Chondrocyte (in vitro differentiated cells): ENCODE results near the gene CREB3L1. TPM values are rescaled to one million over a fixed set of nuclear protein-coding genes. Genes with fewer than 3 reads are reported as not detected.
"Not testable (repeated sequence)": the region's sequence is repeated elsewhere in the genome, so short reads cannot be mapped to it uniquely, and the experiment has no call there.

Source experiments
- DNase-seq: peaks from one replicate; pipeline ENCODE4 v3.0.0; 2021; ENCODE audit warnings: mixed read lengths, low spot score
- H3K27ac Mint-ChIP-seq: one replicate; pipeline ENCODE4 v1.8.0; 2021; ENCODE audit warnings: mild to moderate bottlenecking, moderate library complexity, mixed read lengths; ENCODE audit not compliant: unreplicated experiment
- H3K27me3 Mint-ChIP-seq: 2 replicates; pipeline ENCODE4 v1.8.0; 2021; ENCODE audit warnings: low read depth, mixed read lengths
- H3K36me3 Mint-ChIP-seq: 2 replicates; pipeline ENCODE4 v1.8.0; 2021; ENCODE audit warnings: low read depth, mixed read lengths
- H3K4me1 Mint-ChIP-seq: 2 replicates; pipeline ENCODE4 v1.8.0; 2021; ENCODE audit warnings: low read depth, mild to moderate bottlenecking, mixed read lengths
- H3K4me3 Mint-ChIP-seq: one replicate; pipeline ENCODE4 v1.8.0; 2021; ENCODE audit warnings: mild to moderate bottlenecking, moderate library complexity, mixed read lengths; ENCODE audit not compliant: unreplicated experiment
- H3K9me3 Mint-ChIP-seq: 2 replicates; pipeline ENCODE4 v1.8.0; 2021; ENCODE audit warnings: low read depth, mixed read lengths
- CTCF ChIP-seq: fragments of 200-600 bp; sonication (generic); IDR thresholded peaks from 2 replicates; pipeline ENCODE4 v1.5.0; 2021; ENCODE audit warnings: antibody characterized with exemption, mild to moderate bottlenecking, moderate library complexity
- total RNA-seq: library from RNA; stranded (reverse); gene quantifications from 3 replicates; pipeline ENCODE4 v1.2.1, GENCODE V29; 2021

Gene CREB3L1
- total RNA-seq, 1 donor from 2014 or later: 192 TPM

GRCh38 chr11:46302866-46303265, 25.4 kb downstream of the CREB3L1 start:
- DNase-seq: no peak
- no peaks in the 10 kb centered on the region for H3K9me3 Mint-ChIP-seq
- H3K4me3 Mint-ChIP-seq: no peak overlapping the region
- peaks cover 22% of the 10 kb centered on the region for H3K36me3 Mint-ChIP-seq
- TF ChIP-seq CTCF: no peak
- no peaks in the 10 kb centered on the region for H3K27me3 Mint-ChIP-seq
- H3K27ac Mint-ChIP-seq: no peak overlapping the region
- peaks cover 28% of the 10 kb centered on the region for H3K4me1 Mint-ChIP-seq

GRCh38 chr11:46304036-46304435, 26.6 kb downstream of the CREB3L1 start:
- H3K9me3 Mint-ChIP-seq: not testable (repeated sequence)
- peaks cover 22% of the 10 kb centered on the region for H3K36me3 Mint-ChIP-seq

GRCh38 chr11:46304605-46305179, 27.2 kb downstream of the CREB3L1 start:
- DNase-seq: no peak
- H3K36me3 Mint-ChIP-seq: peaks cover 21% of the 10 kb centered on the region
- H3K4me3 Mint-ChIP-seq: no peak overlapping the region
- no peak for TF ChIP-seq CTCF
- peak overlapping the region; percentile 41 for H3K27ac Mint-ChIP-seq
- peaks cover 22% of the 10 kb centered on the region for H3K4me1 Mint-ChIP-seq
- H3K27me3 Mint-ChIP-seq: no peaks in the 10 kb centered on the region
- H3K9me3 Mint-ChIP-seq: no peaks in the 10 kb centered on the region

More at GRCh38 chr11:46304036-46304435, 26.6 kb downstream of the CREB3L1 start:
- not testable (repeated sequence) for H3K4me3 Mint-ChIP-seq, H3K27ac Mint-ChIP-seq, H3K27me3 Mint-ChIP-seq, DNase-seq
- peaks cover 22% of the 10 kb centered on the region for H3K4me1 Mint-ChIP-seq

- Mint-ChIP-seq H3K36me3 (peaks cover 25% of the 10 kb centered on the region), H3K4me3 (no peak overlapping the region), H3K4me1 (peaks cover 24% of the 10 kb centered on the region), H3K27ac (peak overlapping the region; percentile 37), H3K27me3 (no peaks in the 10 kb centered on the region), H3K9me3 (no peaks in the 10 kb centered on the region)
- no peak for DNase-seq
- TF ChIP-seq CTCF: peak; percentile 42
Measured at GRCh38 chr11:46305295-46305694, 27.8 kb downstream of the CREB3L1 start.

GRCh38 chr11:46306296-46306853, 28.9 kb downstream of the CREB3L1 start:
- DNase-seq: no peak
- no peak overlapping the region for H3K4me3 Mint-ChIP-seq
- peak overlapping the region; percentile 4 for H3K27ac Mint-ChIP-seq
- no peak for TF ChIP-seq CTCF
- H3K4me1 Mint-ChIP-seq: peaks cover 24% of the 10 kb centered on the region
- H3K9me3 Mint-ChIP-seq: no peaks in the 10 kb centered on the region
- H3K36me3 Mint-ChIP-seq: peaks cover 22% of the 10 kb centered on the region
- H3K27me3 Mint-ChIP-seq: no peaks in the 10 kb centered on the region

GRCh38 chr11:46307369-46307768, 29.9 kb downstream of the CREB3L1 start:
- TF ChIP-seq CTCF: no peak
- DNase-seq: no peak
- Mint-ChIP-seq H3K4me1 (peaks cover 24% of the 10 kb centered on the region), H3K4me3 (no peak overlapping the region), H3K27me3 (no peaks in the 10 kb centered on the region), H3K27ac (no peak overlapping the region), H3K36me3 (peaks cover 23% of the 10 kb centered on the region), H3K9me3 (no peaks in the 10 kb centered on the region)
